Vagina (tissue), 2 donors: Measurements from ENCODE around the gene EHHADH. TPM values are rescaled to one million over a fixed set of nuclear protein-coding genes. Genes with fewer than 3 reads are reported as not detected.
"Not testable (repeated sequence)": the region's sequence is repeated elsewhere in the genome, so short reads cannot be mapped to it uniquely, and the experiment has no call there.

Source experiments
- DNase-seq, 2 donors: peaks; one replicate each; pipeline ENCODE4 v3.0.0-alpha.2; 2017; ENCODE audit errors: extremely low spot score in 2 of 2
- H3K27ac ChIP-seq: fragments of 200-600 bp; sonication (generic); one replicate; pipeline ENCODE4 v1.5.1; 2019
- H3K27me3 ChIP-seq: fragments of 200-600 bp; sonication (generic); one replicate; pipeline ENCODE4 v1.5.1; 2019
- H3K36me3 ChIP-seq, 2 donors: fragments of 200-600 bp; sonication (generic); one replicate each; pipeline ENCODE4 v1.5.1; 2017 to 2019
- H3K4me1 ChIP-seq: fragments of 200-600 bp; sonication (generic); one replicate; pipeline ENCODE4 v1.5.1; 2019
- H3K4me3 ChIP-seq, 2 donors: fragments of 200-600 bp; sonication (generic); 1 replicate in 1 of 2; 2 replicates in 1 of 2; pipeline ENCODE4 v1.5.1; 2016 to 2019
- H3K9me3 ChIP-seq: fragments of 200-600 bp; sonication (generic); one replicate; pipeline ENCODE4 v1.5.1; 2019
- CTCF ChIP-seq, 3 experiments: fragments of 450-650 bp in 2 of 3; fragments of 200-600 bp in 1 of 3; sonication (generic) in 1 of 3; IDR thresholded peaks; one replicate each; pipeline ENCODE4 v1.5.1; 2017 to 2019; ENCODE audit warnings: antibody characterized with exemption in 3 of 3, mild to moderate bottlenecking in 2 of 3, moderate library complexity in 2 of 3
- POLR2A ChIP-seq, 2 donors: fragments of 450-650 bp; IDR thresholded peaks; one replicate each; pipeline ENCODE4 v1.6.1; 2017; ENCODE audit warnings: antibody characterized with exemption in 2 of 2, mild to moderate bottlenecking in 2 of 2, moderate library complexity in 2 of 2
- POLR2AphosphoS5 ChIP-seq, 2 donors: sonication (generic); formaldehyde crosslinking; IDR thresholded peaks; one replicate each; pipeline ENCODE4 v1.9.0; 2017; ENCODE audit warnings: antibody characterized with exemption in 2 of 2, mild to moderate bottlenecking in 2 of 2, low read depth in 1 of 2; ENCODE audit not compliant: insufficient read depth in 1 of 2
- intact Hi-C: fragments of 100-400 bp; cut with DNase I; formaldehyde crosslinking; loops from one replicate; pipeline ENCODE4 v1.15.1; 2023
- total RNA-seq: library from RNA; depleted of rRNA; stranded (reverse); fragments of >200 nt; gene quantifications from one replicate; pipeline ENCODE4 v1.2.3, GENCODE V29; 2016

EHHADH gene
- total RNA-seq, 1 donor from 2014 or later = 8.1 TPM

- no peaks in the 10 kb centered on the region for H3K36me3 ChIP-seq
- DNase-seq = no peak
- no peaks in the 10 kb centered on the region for H3K9me3 ChIP-seq
- no peaks in the 10 kb centered on the region for H3K4me1 ChIP-seq
- H3K27ac ChIP-seq = no peak overlapping the region
- TF ChIP-seq POLR2A (IDR thresholded peaks at IDR 0.05) (no peak), POLR2AphosphoS5 (IDR thresholded peaks at IDR 0.05; ENCODE audit: insufficient read depth in 1 of 2, low read depth in 1 of 2) (no peak), CTCF (IDR thresholded peaks at IDR 0.05) (no peak)
- H3K27me3 ChIP-seq = no peaks in the 10 kb centered on the region
- H3K4me3 ChIP-seq = no peak overlapping the region
- intact Hi-C loops = no loop called here
Measured at GRCh38 chr3:185267193-185267592, 13.3 kb upstream of the EHHADH start.

- intact Hi-C loops = no loop called here
Measured at GRCh38 chr3:185264849-185265553, 11.2 kb upstream of the EHHADH start.

GRCh38 chr3:185263423-185263822, 9.6 kb upstream of the EHHADH start:
- DNase-seq = no peak
- H3K27ac ChIP-seq = no peak overlapping the region
- H3K4me1 ChIP-seq = no peaks in the 10 kb centered on the region
- no peaks in the 10 kb centered on the region for H3K36me3 ChIP-seq
- no peaks in the 10 kb centered on the region for H3K27me3 ChIP-seq
- intact Hi-C loops = no loop called here
- no peaks in the 10 kb centered on the region for H3K9me3 ChIP-seq
- no peak overlapping the region for H3K4me3 ChIP-seq
- TF ChIP-seq CTCF (IDR thresholded peaks at IDR 0.05) (no peak), POLR2AphosphoS5 (IDR thresholded peaks at IDR 0.05; ENCODE audit: insufficient read depth in 1 of 2, low read depth in 1 of 2) (no peak), POLR2A (IDR thresholded peaks at IDR 0.05) (no peak)

More at GRCh38 chr3:185264849-185265553, 11.2 kb upstream of the EHHADH start:
- Histone ChIP-seq H3K27me3 (no peaks in the 10 kb centered on the region), H3K36me3 (no peaks in the 10 kb centered on the region), H3K4me1 (no peaks in the 10 kb centered on the region), H3K9me3 (no peaks in the 10 kb centered on the region), H3K4me3 (no peak overlapping the region), H3K27ac (no peak overlapping the region)
- DNase-seq = no peak
- TF ChIP-seq POLR2A (IDR thresholded peaks at IDR 0.05) (no peak), POLR2AphosphoS5 (IDR thresholded peaks at IDR 0.05; ENCODE audit: insufficient read depth in 1 of 2, low read depth in 1 of 2) (no peak), CTCF (IDR thresholded peaks at IDR 0.05) (no peak)

- H3K4me3 ChIP-seq = no peak overlapping the region
- H3K27ac ChIP-seq = no peak overlapping the region
- no peak for DNase-seq
- intact Hi-C loops = no loop called here
- H3K27me3 ChIP-seq = no peaks in the 10 kb centered on the region
- H3K4me1 ChIP-seq = no peaks in the 10 kb centered on the region
- H3K9me3 ChIP-seq = no peaks in the 10 kb centered on the region
- no peaks in the 10 kb centered on the region for H3K36me3 ChIP-seq
- TF ChIP-seq CTCF (IDR thresholded peaks at IDR 0.05) = no peak
- TF ChIP-seq POLR2AphosphoS5 (IDR thresholded peaks at IDR 0.05; ENCODE audit: insufficient read depth in 1 of 2, low read depth in 1 of 2) = no peak
- TF ChIP-seq POLR2A (IDR thresholded peaks at IDR 0.05) = no peak
Measured at GRCh38 chr3:185257334-185257733, 3.5 kb upstream of the EHHADH start.

GRCh38 chr3:185254799-185255198, 950 bp upstream of the EHHADH start:
- Histone ChIP-seq H3K9me3 (no peaks in the 10 kb centered on the region), H3K27me3 (no peaks in the 10 kb centered on the region), H3K4me1 (no peaks in the 10 kb centered on the region), H3K4me3 (no peak overlapping the region), H3K27ac (no peak overlapping the region), H3K36me3 (no peaks in the 10 kb centered on the region)
- no peak for TF ChIP-seq POLR2AphosphoS5 (IDR thresholded peaks at IDR 0.05; ENCODE audit: insufficient read depth in 1 of 2, low read depth in 1 of 2)
- TF ChIP-seq POLR2A (IDR thresholded peaks at IDR 0.05) = no peak
- no peak for TF ChIP-seq CTCF (IDR thresholded peaks at IDR 0.05)
- intact Hi-C loops = no loop called here
- no peak for DNase-seq

- H3K4me1 ChIP-seq, H3K27me3 ChIP-seq, DNase-seq, H3K9me3 ChIP-seq, H3K36me3 ChIP-seq, intact Hi-C loops, H3K27ac ChIP-seq: not testable (repeated sequence)
- peak overlapping the region; percentile 64 to 65 for H3K4me3 ChIP-seq
Measured at GRCh38 chr3:185253133-185253532, 716 bp downstream of the EHHADH start.
